Stimulated activated CD8-positive, alpha-beta memory T cell treated with anti-CD3 and anti-CD28 coated beads, Interleukin-2, amount 100 ng/mL, for 1 hour (primary cell): ENCODE results near the gene SIRPB2.
"Not testable (repeated sequence)": the region's sequence is repeated elsewhere in the genome, so short reads cannot be mapped to it uniquely, and the experiment has no call there.

Experiments
- DNase-seq, 2 donors: peaks; one replicate each; pipeline ENCODE4 v3.0.0-alpha.2; 2020; ENCODE audit warnings: low read depth in 2 of 2

SIRPB2 gene

DNA sequence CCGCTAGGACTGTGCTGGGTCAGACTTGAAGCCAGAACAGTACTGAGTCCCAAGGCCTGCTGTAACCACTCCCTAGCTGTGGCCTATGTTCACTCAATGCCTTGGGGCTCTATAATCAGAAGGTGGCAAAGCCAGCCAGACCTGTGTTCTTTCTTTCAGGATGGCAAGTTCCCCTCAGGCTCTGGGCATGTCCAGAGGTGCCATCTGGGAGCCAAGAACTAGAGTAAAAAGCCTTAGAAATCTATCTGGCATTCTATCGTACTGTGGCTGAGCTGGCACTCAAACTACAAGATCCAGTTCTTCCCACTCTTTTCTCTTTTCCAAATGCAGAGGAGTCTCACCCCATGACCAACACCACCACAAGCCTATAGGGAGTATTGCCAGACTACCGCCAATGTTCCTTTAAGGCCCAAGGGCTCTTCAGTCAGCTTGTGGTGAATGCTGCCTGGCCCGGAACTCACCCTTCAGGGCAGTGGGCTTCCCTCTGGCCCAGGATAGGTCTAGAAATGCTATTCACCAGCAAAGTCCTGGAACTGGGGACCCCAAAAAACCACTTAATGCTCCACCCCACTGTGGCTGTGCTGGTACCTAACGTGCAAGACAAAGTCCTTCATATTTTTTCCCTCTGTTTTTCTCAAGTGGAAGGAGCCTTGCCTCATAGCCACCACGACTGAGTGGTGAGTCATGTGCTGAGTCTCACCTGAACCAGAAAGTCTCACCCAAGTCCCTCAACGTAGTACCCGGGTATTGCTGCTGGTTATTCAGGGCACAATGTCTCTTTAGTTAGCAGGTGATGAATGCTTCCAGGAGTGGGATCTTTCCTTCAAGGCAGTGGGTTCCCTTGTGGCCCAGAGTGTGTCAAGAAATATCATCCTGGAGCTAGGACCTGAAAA, 8.6 kb upstream of the SIRPB2 start:
- DNase-seq: no peak

DNA sequence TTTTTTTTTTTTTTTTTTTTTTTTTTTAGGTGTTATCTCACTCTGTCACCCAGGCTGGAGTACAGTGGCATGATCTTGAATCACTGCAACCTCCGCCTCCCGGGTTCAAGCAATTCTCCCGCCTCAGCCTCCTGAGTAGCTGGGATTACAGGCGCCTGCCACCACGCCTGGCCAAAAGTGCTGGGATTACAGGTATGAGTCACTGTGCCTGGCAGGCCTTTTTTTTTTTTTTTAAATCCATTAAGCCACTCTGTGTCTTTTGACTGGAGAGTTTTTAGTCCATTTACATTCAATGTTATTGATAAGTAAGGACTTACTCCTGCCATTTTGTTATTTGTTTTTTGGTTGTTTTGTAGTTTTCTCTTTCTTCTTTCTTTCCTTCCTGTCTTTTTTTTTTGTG, 6.2 kb upstream of the SIRPB2 start:
- DNase-seq: not testable (repeated sequence)

- DNase-seq: no peak
Measured at GRCh38 chr20:1496930-1497329, 5.7 kb upstream of the SIRPB2 start.

- DNase-seq: no peak
Measured at GRCh38 chr20:1494436-1494835, 3.2 kb upstream of the SIRPB2 start.

GRCh38 chr20:1493536-1493935, 2.3 kb upstream of the SIRPB2 start:
- no peak for DNase-seq

GRCh38 chr20:1491860-1492642, 831 bp upstream of the SIRPB2 start:
- DNase-seq: no peak

- no peak for DNase-seq
Measured at GRCh38 chr20:1490643-1491195, 501 bp downstream of the SIRPB2 start.

GRCh38 chr20:1489764-1490436, 1.3 kb downstream of the SIRPB2 start:
- DNase-seq: no peak

GRCh38 chr20:1489325-1489724, 1.9 kb downstream of the SIRPB2 start:
- DNase-seq: no peak

- no peak for DNase-seq
Measured at GRCh38 chr20:1486566-1486965, 4.7 kb downstream of the SIRPB2 start.

- no peak for DNase-seq
Measured at GRCh38 chr20:1484438-1485116, 6.6 kb downstream of the SIRPB2 start.

DNA sequence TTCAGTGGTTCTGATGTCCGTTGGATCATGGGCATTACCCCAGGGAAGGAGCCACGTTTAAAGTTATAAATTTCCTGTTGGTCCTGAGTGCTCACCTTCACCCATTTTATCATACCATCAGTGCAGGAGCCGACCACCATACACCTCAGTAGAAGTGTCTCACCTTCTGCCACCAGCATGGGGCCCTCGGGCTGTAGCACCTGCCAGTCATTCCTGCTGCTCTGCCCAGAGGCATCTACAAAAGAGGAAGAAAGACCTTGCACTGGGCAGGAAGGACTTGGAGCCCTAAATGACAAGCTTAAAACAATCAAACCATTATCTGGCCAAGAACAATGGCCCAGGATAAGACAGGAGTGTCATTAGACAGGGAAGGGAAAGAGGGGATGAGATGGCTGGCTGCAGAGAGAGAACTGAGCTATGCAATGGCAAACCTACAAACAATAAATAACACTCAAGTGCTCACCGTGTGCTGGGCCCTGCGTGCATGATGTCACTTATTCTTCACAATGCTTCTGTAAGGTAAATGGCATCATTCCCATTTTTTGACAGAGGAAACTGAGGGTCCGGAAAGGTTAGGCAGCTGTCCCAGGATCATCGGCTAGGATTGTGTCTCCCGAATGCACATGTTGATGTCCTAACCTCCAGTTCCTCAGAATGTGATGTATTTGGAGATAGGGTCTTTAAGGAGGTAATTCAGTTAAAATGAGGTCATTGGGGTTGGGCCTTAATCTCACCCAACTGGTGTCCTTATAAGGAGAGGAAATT, 11.2 kb downstream of the SIRPB2 start:
- no peak for DNase-seq

- DNase-seq: no peak
Measured at GRCh38 chr20:1478566-1478965, 12.7 kb downstream of the SIRPB2 start.

DNA sequence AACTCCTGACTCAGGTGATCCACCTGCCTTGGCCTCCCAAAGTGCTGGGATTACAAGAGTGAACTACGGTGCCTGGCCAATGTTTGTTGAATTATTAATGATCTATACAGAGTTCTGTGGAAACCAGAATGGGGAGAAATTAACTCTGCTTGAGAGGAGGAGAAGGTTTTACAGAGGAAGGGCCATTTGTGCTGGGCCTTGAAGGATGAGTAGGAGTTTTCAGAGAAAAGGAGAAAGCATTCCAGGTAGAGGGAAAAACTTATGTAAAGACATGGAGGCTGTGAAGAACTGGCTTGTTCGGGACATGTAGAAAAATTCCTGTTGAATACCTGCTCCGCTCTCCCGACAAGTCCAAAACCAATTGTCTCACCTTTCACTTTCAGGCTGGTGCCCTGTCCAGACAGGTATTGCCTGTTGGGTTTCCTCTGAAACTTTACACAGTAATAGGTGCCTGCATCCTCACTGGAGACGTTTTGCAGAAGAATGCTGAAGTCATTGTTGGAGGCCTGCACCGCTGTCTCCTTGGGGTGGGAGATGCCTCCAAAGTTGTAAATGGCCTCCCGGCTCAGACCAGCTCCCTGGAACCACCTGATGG, 13.2 kb downstream of the SIRPB2 start:
- no peak for DNase-seq

DNA sequence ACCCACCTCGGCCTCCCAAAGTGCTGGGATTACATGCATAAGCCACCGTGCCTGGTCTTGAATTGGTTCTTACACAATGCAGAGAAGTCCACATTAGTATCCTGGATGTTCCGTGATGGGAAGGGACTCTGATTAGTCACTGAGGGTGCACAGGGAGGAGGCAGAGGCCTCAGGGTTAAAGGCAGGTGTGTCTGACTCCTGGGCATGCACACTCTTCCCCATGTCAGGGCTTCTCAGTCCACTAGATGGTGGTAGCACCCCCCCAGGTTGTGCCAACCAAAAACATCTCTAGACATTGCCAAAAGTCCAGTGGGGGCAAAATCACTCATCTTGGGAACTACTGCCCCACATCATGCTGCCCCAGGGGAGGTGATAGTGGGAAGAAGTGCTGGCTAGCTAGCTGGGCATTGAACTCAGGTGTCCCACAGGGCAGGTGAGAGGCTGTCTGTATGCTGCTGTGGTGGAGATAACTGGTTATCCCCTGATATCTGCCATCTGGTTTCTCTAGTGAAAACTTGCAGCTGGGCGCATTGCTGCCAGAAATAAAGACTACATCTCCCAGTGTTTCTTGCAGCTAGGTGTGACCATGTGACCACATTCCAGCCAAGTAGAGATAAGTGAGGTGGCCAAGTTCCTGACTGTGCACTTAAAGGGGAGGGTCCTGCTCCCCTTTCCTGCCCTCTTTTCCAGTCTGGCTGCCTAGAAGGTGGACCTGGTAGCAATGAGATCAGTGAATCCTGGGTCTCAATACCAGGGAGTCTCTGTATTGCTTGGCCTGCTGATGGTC, 16.2 kb downstream of the SIRPB2 start:
- DNase-seq: no peak

GRCh38 chr20:1474325-1474724, 16.9 kb downstream of the SIRPB2 start:
- DNase-seq: no peak

DNA sequence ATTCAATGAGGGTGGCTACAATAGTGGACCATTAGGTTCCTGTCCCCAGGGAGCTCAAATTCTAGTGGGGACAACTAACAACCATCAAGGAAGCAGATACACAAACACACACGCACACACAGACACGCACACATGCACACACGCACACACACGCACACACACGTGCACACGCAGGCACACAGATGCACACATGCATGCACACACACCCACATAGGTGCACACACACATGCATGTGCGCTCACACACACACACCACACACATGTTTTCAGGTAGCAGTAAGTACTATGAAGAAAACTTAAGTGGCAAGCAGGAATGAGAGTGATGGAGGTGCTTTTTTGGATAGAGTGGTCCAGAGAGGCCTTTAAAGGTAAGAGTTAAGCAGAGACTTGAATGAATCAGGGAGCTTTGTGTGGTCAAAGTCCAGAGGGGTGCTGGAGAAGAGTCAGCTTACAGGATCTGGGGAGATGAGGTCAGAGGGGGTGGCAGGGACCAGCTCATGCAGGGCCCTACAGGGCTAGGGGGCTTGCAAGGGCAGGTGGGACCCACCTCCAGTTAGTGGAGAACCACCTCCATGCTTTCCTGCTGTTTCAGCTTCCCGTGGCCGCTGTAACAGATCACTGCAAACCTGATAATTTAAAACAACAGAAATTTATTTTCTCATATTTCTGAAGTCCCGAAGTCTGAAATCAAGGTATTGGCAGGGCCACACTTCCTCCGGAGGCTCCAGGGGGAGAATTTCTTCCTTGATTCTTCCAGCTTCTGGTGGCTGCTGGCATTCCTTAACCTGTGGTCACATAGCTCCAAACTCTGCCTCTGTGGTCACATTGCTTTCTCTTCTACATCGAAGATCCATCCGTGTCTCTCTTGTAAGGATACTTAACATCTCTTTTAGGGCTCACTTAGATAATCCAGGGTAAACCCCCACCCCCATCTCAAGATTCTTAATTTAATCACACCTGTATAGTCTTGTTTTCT, 17.7 kb downstream of the SIRPB2 start:
- no peak for DNase-seq

GRCh38 chr20:1472556-1473245, 18.5 kb downstream of the SIRPB2 start:
- no peak for DNase-seq
